HG03280 (cell line): Measurements from ENCODE around the gene IQSEC1.

Experiments
- ATAC-seq: cut with Tn5 transposase; IDR thresholded peaks from one replicate; pipeline ENCODE4 v1.9.1; 2021; ENCODE audit warnings: mild to moderate bottlenecking, moderate library complexity; ENCODE audit not compliant: unreplicated experiment

The IQSEC1 gene

GRCh38 chr3:12961007-12961696 lies 112.1 kb downstream of the IQSEC1 start:
- ATAC-seq: no peak

- no peak for ATAC-seq
These were observed 112.7 kb downstream of the IQSEC1 start for GRCh38 chr3:12960497-12960896.

GRCh38 chr3:12959838-12960378 lies 113.3 kb downstream of the IQSEC1 start:
- no peak for ATAC-seq

GRCh38 chr3:12959410-12959809 lies 113.8 kb downstream of the IQSEC1 start:
- ATAC-seq: no peak

GRCh38 chr3:12957824-12958792 lies 115.1 kb downstream of the IQSEC1 start:
- ATAC-seq: no peak

GRCh38 chr3:12957339-12957738 lies 115.9 kb downstream of the IQSEC1 start:
- no peak for ATAC-seq

GRCh38 chr3:12956316-12956660 lies 116.9 kb downstream of the IQSEC1 start:
- ATAC-seq: no peak

- ATAC-seq: no peak
These were observed 117.4 kb downstream of the IQSEC1 start for GRCh38 chr3:12955651-12956315.

GRCh38 chr3:12954891-12955650 lies 118.2 kb downstream of the IQSEC1 start:
- no peak for ATAC-seq

- ATAC-seq: no peak
These were observed 119.0 kb downstream of the IQSEC1 start for GRCh38 chr3:12954180-12954579.

- no peak for ATAC-seq
These were observed 119.8 kb downstream of the IQSEC1 start for GRCh38 chr3:12953201-12953995.

GRCh38 chr3:12952343-12953200 lies 120.7 kb downstream of the IQSEC1 start:
- ATAC-seq: no peak

- ATAC-seq: no peak
These were observed 124.1 kb downstream of the IQSEC1 start for GRCh38 chr3:12948891-12949711.

- ATAC-seq: no peak
These were observed 124.9 kb downstream of the IQSEC1 start for GRCh38 chr3:12948371-12948770.

GRCh38 chr3:12947504-12948369 lies 125.5 kb downstream of the IQSEC1 start:
- no peak for ATAC-seq

GRCh38 chr3:12946649-12947316 lies 126.4 kb downstream of the IQSEC1 start:
- ATAC-seq: no peak
